GM15510 (cell line): ENCODE data around the gene OCRL.

Experiments
- POLR2A ChIP-seq: IDR thresholded peaks from 3 replicates; pipeline ENCODE4 v1.6.1; 2011; ENCODE audit warnings: borderline replicate concordance; ENCODE audit not compliant: insufficient read length; ENCODE audit errors: extremely low read depth

Gene OCRL

GRCh38 chrX:129596077-129596476 is 56.0 kb downstream of the OCRL start:
- TF ChIP-seq POLR2A = no peak

GRCh38 chrX:129597905-129598304 is 57.8 kb downstream of the OCRL start:
- no peak for TF ChIP-seq POLR2A

GRCh38 chrX:129599499-129599898 is 59.4 kb downstream of the OCRL start:
- TF ChIP-seq POLR2A = no peak

GRCh38 chrX:129599996-129600395 is 59.9 kb downstream of the OCRL start:
- TF ChIP-seq POLR2A = no peak

- no peak for TF ChIP-seq POLR2A
Measured at GRCh38 chrX:129600981-129601424, 60.9 kb downstream of the OCRL start.

- no peak for TF ChIP-seq POLR2A
Measured at GRCh38 chrX:129606918-129607317, 66.9 kb downstream of the OCRL start.

- no peak for TF ChIP-seq POLR2A
Measured at GRCh38 chrX:129608496-129608895, 68.4 kb downstream of the OCRL start.

- TF ChIP-seq POLR2A = no peak
Measured at GRCh38 chrX:129609395-129609794, 69.3 kb downstream of the OCRL start.

GRCh38 chrX:129612396-129612795 is 72.3 kb downstream of the OCRL start:
- no peak for TF ChIP-seq POLR2A

- TF ChIP-seq POLR2A = no peak
Measured at GRCh38 chrX:129613596-129613995, 73.5 kb downstream of the OCRL start.

- TF ChIP-seq POLR2A = no peak
Measured at GRCh38 chrX:129614481-129615255, 74.6 kb downstream of the OCRL start.

- no peak for TF ChIP-seq POLR2A
Measured at GRCh38 chrX:129617420-129617819, 77.4 kb downstream of the OCRL start.

- TF ChIP-seq POLR2A = no peak
Measured at GRCh38 chrX:129618997-129619396, 78.9 kb downstream of the OCRL start.

- TF ChIP-seq POLR2A = no peak
Measured at GRCh38 chrX:129622757-129623301, 82.8 kb downstream of the OCRL start.

- TF ChIP-seq POLR2A = no peak
Measured at GRCh38 chrX:129626026-129626425, 86.0 kb downstream of the OCRL start.

- TF ChIP-seq POLR2A = no peak
Measured at GRCh38 chrX:129629837-129630236, 89.8 kb downstream of the OCRL start.

GRCh38 chrX:129631849-129632248 is 91.8 kb downstream of the OCRL start:
- TF ChIP-seq POLR2A = no peak

GRCh38 chrX:129632443-129632842 is 92.4 kb downstream of the OCRL start:
- no peak for TF ChIP-seq POLR2A

- no peak for TF ChIP-seq POLR2A
Measured at GRCh38 chrX:129634541-129634940, 94.5 kb downstream of the OCRL start.
